ENCODE measurements around the gene P2RX1.

P2RX1 gene

DNA sequence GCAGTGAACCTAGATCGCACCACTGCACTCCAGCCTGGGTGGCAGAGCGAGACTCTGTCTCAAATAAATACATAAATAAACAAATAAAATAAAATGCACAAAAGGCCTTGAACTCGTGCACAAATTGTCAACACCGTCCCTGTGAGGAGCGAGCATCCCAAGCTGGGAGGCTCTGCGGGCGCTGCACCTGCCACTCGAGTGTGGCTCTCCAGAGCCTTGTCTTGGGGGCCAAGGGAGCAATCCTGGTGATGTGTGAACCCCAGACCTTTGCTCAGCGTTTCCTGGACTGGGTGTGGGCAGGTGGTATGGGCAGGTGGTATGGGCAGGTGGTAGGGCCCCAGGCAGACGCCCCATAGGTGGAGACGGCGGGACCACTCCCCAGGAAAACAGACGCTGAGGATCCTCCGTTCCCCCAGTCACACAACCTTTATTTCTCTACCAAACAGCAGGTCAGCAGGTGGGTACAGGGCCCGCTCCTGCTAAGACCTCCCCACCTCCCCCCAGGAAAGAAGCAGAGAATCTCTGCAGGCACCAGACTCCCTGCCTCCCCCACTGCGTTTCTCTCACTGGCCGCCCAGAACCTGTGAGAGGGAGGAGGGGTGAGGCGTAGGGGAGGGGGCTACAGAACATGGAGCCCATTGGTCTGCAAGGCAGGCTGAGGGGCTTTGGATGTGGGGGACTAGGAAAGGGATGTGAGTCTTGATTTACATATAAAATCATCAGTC lies 7.4 kb upstream of the P2RX1 start:
- no peak for DNase-seq

- DNase-seq, result no peak
These were observed 6.5 kb upstream of the P2RX1 start for GRCh38 chr17:3922765-3923164.

DNA sequence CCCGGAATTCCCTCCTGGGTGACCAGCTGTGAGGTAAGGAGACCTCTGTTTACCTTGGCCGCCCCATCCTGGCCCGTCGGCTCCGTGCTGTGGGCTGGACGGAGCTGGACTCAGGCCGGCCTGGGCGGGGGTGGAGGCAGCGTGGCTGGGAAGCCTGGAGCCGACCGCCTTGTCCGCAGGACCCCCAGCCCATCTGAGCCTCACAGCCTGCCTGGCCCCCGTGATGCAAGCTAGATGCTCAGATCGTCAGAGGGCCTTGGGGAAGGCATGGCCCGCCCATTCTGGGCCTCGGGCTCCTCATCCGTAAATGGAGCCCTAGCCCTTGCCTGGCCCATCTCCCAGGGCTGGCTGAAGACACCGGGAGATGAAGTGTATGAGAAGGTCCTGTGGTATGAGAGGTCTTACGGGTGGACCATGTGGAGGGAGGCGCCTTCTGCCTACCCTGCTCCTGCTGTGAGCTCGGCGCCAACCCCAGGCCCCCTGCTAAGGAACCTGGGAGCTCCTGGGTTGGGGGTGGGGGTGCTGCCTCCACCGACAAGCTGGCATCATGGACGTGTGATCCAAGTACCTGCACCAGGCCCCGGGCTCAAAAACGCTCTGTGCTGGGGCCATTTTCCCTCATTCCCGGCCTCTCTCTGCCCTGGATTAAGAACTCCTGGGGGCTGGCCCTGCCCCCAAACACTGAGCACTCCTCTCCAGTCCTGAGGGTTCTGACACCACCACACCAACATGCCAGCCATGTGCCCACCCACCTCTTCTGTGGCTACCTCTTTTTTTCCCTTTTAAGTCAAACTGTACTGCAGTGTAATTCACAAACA lies 5.4 kb upstream of the P2RX1 start:
- DNase-seq, result no peak

GRCh38 chr17:3921006-3921405 lies 4.7 kb upstream of the P2RX1 start:
- no peak for DNase-seq

DNA sequence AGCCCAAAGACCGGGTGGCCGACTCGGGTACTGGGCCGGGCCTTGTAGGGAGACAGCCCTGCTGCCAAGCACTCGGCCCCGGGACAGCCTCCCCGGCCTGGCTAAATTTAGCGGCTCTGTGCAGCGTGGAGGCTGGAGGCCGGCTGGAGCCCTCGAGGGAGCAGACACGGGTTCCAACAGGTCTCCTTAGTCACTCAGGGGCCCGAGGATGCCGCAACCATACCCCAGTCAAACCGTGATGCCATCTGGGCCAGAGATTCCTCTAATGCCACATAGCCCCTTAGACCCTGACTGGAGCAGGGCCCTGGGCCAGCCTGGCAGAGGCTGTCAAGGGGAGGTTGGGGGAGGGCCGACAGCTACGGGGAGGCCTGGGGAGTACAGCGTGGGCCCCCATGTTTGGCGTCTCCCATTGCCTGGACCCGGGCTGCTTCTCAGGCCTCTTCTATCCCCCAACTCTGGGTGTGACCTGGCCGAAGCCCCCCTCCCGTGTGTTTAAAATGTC lies 2.9 kb upstream of the P2RX1 start:
- no peak for DNase-seq

DNA sequence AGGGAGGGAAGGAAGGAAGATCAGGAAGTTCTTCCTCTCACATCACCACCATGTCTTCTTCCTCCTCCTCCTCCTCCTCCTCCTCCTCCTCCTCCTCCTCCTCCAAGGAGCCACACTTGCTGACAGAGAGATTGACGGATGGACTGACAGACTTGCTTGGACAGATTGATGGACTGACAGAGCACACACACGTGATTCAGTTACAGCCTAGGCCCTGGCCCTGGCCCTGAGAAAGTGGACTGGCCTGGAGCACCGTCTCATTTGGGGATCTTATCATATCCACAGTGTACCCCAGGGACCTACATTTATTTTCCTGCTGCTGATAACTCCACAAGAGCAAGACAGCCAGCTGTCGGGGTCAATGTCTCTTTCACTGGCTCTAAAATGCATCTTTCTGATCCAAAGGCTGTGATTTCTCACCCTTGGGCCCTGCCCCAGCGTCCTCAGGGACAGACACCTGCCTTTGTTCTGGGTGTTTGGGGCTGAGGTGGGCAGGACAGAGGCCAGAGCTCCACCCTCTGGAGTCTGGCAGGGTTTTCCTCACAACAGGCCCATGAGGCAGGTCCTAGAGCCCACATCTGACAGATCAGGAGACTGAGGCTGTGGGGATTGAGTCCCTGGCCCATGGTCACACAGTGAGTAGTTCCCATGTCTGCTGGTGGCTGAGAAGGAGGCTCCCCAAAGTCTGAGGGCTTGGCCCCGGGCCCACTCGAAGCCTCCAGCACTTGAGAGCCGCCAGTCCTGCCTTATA lies 2.3 kb upstream of the P2RX1 start:
- DNase-seq, result no peak

DNA sequence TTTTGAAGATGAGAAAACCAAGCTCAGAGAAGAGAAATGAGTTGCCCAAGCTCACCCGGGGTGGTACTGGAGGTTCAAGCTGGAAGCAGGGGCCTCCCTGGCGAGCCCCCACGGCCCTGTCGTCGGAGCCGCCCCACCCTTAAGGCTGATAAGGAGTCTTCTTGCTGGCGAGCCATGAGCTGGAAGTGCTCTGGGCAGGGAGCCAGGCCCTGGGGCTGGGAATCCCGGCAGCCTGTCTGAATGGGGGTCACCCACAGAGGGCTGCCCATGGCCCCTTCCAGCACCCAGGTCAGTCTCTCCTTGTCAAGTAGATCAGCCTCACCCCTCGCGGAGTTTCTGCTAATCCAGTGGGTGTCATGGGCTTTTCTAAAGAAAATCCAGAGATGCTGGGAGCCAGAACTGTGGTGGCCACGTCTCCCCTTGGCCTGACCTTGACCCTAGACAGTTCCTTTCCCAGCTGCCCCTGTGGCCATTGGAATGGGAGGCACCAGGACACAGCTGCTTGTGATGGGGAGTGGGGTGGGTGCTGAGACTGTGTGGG lies 1.2 kb upstream of the P2RX1 start:
- no peak for DNase-seq

DNA sequence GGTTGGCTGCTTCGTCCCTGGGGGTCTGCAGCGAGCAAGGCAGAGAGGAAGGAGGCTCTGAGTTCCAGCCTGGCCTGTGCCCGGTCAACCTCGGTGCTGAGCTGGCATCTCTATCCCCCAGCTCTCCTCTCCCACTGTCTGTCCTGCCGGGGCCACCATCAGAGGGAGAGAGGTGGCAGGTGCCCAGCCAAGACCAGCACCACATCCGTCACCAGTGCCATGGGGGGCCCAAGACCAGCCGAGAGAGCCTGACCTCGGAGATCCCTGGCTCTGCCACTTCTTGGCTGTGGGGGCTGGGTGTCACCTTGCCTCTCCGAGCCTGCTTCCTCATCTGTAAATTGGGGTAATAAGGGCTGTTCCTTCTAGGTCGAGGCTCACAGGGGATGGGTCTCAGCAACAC lies 560 bp upstream of the P2RX1 start:
- no peak for DNase-seq

- DNase-seq, result no peak
These were observed 677 bp downstream of the P2RX1 start for GRCh38 chr17:3915581-3915994.

DNA sequence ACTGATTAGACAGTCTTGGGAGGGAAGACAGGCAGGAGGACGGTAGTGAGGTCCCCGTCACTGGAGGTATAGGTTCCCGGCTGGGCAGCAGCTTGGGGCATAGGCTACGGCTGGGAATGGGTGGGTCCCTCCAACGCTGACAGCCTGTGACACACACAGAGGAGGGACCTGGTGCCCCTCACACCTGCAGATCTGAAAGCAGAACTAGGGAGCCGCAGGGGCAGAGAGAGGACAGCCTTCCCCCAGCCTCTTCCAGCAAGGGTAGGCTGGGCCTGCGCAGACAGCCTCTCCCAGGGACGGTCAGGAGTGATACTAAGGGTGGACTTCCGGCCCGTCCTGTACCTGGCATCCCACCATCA lies 2.0 kb downstream of the P2RX1 start:
- DNase-seq, result no peak

GRCh38 chr17:3913531-3914311 lies 2.5 kb downstream of the P2RX1 start:
- peak in 1 of 2 experiments; percentile 39 for DNase-seq

DNA sequence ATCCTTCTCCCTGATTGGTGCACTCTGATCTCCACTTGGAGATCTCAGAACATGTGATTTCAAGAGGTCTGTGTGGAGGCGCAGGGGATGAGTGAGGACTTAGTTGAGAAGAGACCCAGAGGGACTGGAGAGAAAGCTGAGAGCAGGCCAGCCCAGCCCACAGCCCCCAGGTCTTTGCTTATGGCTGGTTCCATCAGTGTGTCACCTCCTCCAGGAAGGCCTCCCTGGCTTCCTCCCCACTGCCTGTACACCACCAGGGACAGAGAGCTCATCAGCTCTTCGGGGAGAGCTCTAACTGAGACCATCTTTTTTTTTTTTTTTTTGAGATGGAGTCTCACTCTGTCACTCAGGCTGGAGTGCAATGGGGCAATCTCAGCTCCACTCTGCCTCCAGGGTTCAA lies 3.4 kb downstream of the P2RX1 start:
- DNase-seq, result no peak

DNA sequence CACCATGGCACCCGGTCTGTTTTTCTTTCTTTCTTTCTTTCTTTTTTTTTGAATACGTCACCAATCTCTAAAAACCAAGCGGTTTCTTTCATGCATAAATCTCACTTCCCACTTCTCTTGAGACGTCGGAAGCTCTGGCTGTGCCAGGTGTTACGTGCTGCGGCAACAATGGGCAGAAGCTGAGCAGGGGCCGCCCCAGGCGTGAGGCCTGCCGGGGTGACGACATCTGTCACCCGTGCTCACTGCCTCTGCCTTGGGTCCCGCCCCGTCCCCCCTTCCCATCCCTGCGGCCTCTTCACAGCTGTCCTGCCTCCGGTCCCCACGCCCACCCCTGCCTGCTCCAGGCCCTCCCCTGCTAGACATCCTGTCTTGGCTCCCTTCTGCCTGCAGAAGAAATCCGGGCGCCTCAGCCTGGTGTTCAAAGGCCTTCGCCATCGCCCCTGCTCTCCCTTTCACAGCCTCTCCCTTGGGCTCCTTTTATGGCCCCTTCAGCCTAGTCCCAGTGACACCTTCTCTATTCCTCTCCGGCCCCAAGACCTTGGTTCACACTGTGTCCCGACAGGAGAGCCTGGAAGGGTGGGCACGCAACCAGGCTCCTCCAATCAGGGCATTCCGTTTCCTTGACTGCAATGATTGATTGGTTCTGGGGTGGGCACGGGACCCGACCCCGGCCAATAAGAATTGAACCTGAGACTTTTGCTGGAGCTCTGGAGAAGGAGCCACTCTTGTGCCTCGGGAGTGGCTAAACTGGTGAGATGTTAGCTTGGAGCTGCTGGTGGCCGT lies 4.8 kb downstream of the P2RX1 start:
- no peak for DNase-seq

- no peak for DNase-seq
These were observed 5.6 kb downstream of the P2RX1 start for GRCh38 chr17:3910420-3911270.

- no peak for DNase-seq
These were observed 7.0 kb downstream of the P2RX1 start for GRCh38 chr17:3909257-3909656.

GRCh38 chr17:3907483-3908216 lies 8.6 kb downstream of the P2RX1 start:
- DNase-seq, result no peak

- DNase-seq, result no peak
These were observed 9.4 kb downstream of the P2RX1 start for GRCh38 chr17:3906881-3907280.

GRCh38 chr17:3905017-3905520 lies 11.2 kb downstream of the P2RX1 start:
- no peak for DNase-seq

DNA sequence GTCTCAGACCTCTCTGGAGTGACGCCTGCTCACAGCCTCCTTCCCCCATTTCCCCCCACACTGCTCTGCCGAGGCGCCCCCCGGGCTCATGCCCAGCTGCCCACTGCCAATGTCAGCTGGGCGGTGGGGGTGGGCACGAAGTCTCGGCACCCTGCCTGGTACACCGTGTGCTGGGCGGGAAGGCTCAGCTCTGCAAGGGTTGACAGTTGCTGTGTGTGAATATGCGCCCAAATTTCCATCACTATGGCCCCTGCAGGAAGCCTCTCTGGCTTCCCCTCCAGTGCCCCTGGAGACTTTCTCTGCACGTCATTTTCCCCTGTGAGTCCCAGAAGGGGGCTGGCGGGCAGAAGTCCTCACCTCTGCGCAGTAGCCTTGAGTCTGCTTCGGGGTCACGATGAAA lies 11.8 kb downstream of the P2RX1 start:
- no peak for DNase-seq

GRCh38 chr17:3903881-3904290 lies 12.4 kb downstream of the P2RX1 start:
- DNase-seq, result no peak

All from NCI-H1930 (cell line).